Measurements from ENCODE around the gene ZNF143. TPM values are rescaled to one million over a fixed set of nuclear protein-coding genes. Genes with fewer than 3 reads are reported as not detected.

Gene ZNF143
- total and polyA plus RNA-seq, 2 of the 13 experiments (the other 11 are each of a cell fraction or from before 2014, with no cell fraction given): 22.4 to 35.6 TPM

GRCh38 chr11:9460322-9461062 lies at the start of gene ZNF143 (continued):
- no peak for TF ChIP-seq FOXA1 (IDR thresholded peaks at IDR 0.05)
- peak; percentile 17; the same call in 1 of the 2 replicates for TF ChIP-seq FOXA1 (CRISPR knock-in tag; IDR thresholded peaks at IDR 0.05)
- TF ChIP-seq FOSL2 (CRISPR knock-in tag; IDR thresholded peaks at IDR 0.05): peak; percentile 54
- TF ChIP-seq MAZ (IDR thresholded peaks at IDR 0.05; ENCODE audit: borderline replicate concordance, low read depth, low read length): peak; percentile 83
- TF ChIP-seq MAZ (CRISPR knock-in tag; IDR thresholded peaks at IDR 0.05; ENCODE audit: low read depth): peak; percentile 65; the same call in 1 of the 2 replicates
- peak; percentile 10; the same call in 1 of the 2 replicates for TF ChIP-seq RBFOX2 (IDR thresholded peaks at IDR 0.05; ENCODE audit: low read depth, low read length)
- peak; percentile 73 for TF ChIP-seq RBM39 (IDR thresholded peaks at IDR 0.05; ENCODE audit: low read depth, low read length, poor library complexity, severe bottlenecking)
- 0 out of 2 replicates have a peak, but pooled peaks have one; percentile 18 for TF ChIP-seq ZNF160 (CRISPR knock-in tag; IDR thresholded peaks at IDR 0.05)
- TF ChIP-seq TAF1 (CRISPR knock-in tag; IDR thresholded peaks at IDR 0.05): peak; percentile 89
- peak; percentile 26; the same call in 1 of the 2 replicates for TF ChIP-seq CBX5 (CRISPR knock-in tag; IDR thresholded peaks at IDR 0.05; ENCODE audit: borderline replicate concordance)
- no peak for TF ChIP-seq SOX13 (IDR thresholded peaks at IDR 0.05)
- 0 out of 4 replicates have a peak, but pooled peaks of 1 of the 2 experiments have one; percentile 26 for TF ChIP-seq SOX13 (CRISPR knock-in tag; conservative IDR thresholded peaks at IDR 0.05 in 1 of 2, IDR thresholded peaks at IDR 0.05 in 1 of 2)
- no peak for TF ChIP-seq TP53 (CRISPR knock-in tag; conservative IDR thresholded peaks at IDR 0.05)
- no peak for TF ChIP-seq ATF5 (CRISPR knock-in tag; IDR thresholded peaks at IDR 0.05; ENCODE audit: low read depth)
- peak; percentile 55; the same call in 1 of the 2 replicates for TF ChIP-seq CEBPZ (IDR thresholded peaks at IDR 0.05; ENCODE audit: low read length)
- no peak for TF ChIP-seq ZNF446 (CRISPR knock-in tag; IDR thresholded peaks at IDR 0.05)
- 0 out of 2 replicates have a peak, but pooled peaks have one; percentile 28 for TF ChIP-seq DDIT3 (CRISPR knock-in tag; IDR thresholded peaks at IDR 0.05)
- peak; percentile 19; the same call in 1 of the 2 replicates for TF ChIP-seq CSRNP1 (CRISPR knock-in tag; IDR thresholded peaks at IDR 0.05)
- 0 out of 2 replicates have a peak, but pooled peaks have one; percentile 50 for TF ChIP-seq ZKSCAN8 (CRISPR knock-in tag; IDR thresholded peaks at IDR 0.05; ENCODE audit: borderline replicate concordance)
